DMS 273 treated with DMSO at 0.1 percent for 48 hours (cell line): Measurements from ENCODE around the gene TMPRSS11E.
"Not testable (repeated sequence)": the region's sequence is repeated elsewhere in the genome, so short reads cannot be mapped to it uniquely, and the experiment has no call there.

Experiments
- DNase-seq: peaks from one replicate; lab custom pipeline; 2025; lab: John Stamatoyannopoulos, UW

The TMPRSS11E gene

GRCh38 chr4:68462691-68463090 is 15.4 kb downstream of the TMPRSS11E start:
- no peak for DNase-seq

- DNase-seq = no peak
Measured at GRCh38 chr4:68463796-68464195, 16.5 kb downstream of the TMPRSS11E start.

GRCh38 chr4:68465058-68465457 is 17.8 kb downstream of the TMPRSS11E start:
- no peak for DNase-seq

- no peak for DNase-seq
Measured at GRCh38 chr4:68466185-68466584, 18.9 kb downstream of the TMPRSS11E start.

GRCh38 chr4:68466751-68467150 is 19.5 kb downstream of the TMPRSS11E start:
- no peak for DNase-seq

GRCh38 chr4:68469482-68469881 is 22.2 kb downstream of the TMPRSS11E start:
- DNase-seq = no peak

GRCh38 chr4:68476191-68476590 is 28.9 kb downstream of the TMPRSS11E start:
- no peak for DNase-seq

GRCh38 chr4:68489338-68489737 is 42.1 kb downstream of the TMPRSS11E start:
- DNase-seq = no peak

GRCh38 chr4:68490826-68491457 is 43.7 kb downstream of the TMPRSS11E start:
- no peak for DNase-seq

- DNase-seq = no peak
Measured at GRCh38 chr4:68494688-68495087, 47.4 kb downstream of the TMPRSS11E start.

GRCh38 chr4:68498413-68499007 is 51.2 kb downstream of the TMPRSS11E start:
- DNase-seq = no peak

GRCh38 chr4:68499021-68499420 is 51.8 kb downstream of the TMPRSS11E start:
- no peak for DNase-seq

- not testable (repeated sequence) for DNase-seq
Measured at GRCh38 chr4:68503462-68503861, 56.2 kb downstream of the TMPRSS11E start.

- DNase-seq = not testable (repeated sequence)
Measured at GRCh38 chr4:68504836-68505235, 57.6 kb downstream of the TMPRSS11E start.

GRCh38 chr4:68505452-68505851 is 58.2 kb downstream of the TMPRSS11E start:
- DNase-seq = not testable (repeated sequence)

- no peak for DNase-seq
Measured at GRCh38 chr4:68518889-68519288, 71.6 kb downstream of the TMPRSS11E start.

GRCh38 chr4:68520985-68521384 is 73.7 kb downstream of the TMPRSS11E start:
- no peak for DNase-seq

- not testable (repeated sequence) for DNase-seq
Measured at GRCh38 chr4:68522232-68522631, 75.0 kb downstream of the TMPRSS11E start.

- no peak for DNase-seq
Measured at GRCh38 chr4:68535974-68536373, 88.7 kb downstream of the TMPRSS11E start.

- no peak for DNase-seq
Measured at GRCh38 chr4:68536375-68536774, 89.1 kb downstream of the TMPRSS11E start.

GRCh38 chr4:68542742-68543141 is 95.5 kb downstream of the TMPRSS11E start:
- DNase-seq = not testable (repeated sequence)
